Activated CD4-positive, CD25-positive, alpha-beta regulatory T cell (primary cell): Measurements from ENCODE around the gene SPATA25.
A peak's percentile ranks its signal among the peaks of the same experiment; 100 is the strongest.
"Not testable (repeated sequence)": the region's sequence is repeated elsewhere in the genome, so short reads cannot be mapped to it uniquely, and the experiment has no call there.

Source experiments
- DNase-seq, 4 experiments: peaks; one replicate each; lab custom pipeline; 2025; lab: John Stamatoyannopoulos, UW

The SPATA25 gene

GRCh38 chr20:45892828-45893500 is 5.5 kb upstream of the SPATA25 start:
- no peak for DNase-seq

GRCh38 chr20:45892049-45892825 is 4.8 kb upstream of the SPATA25 start:
- no peak for DNase-seq

DNA sequence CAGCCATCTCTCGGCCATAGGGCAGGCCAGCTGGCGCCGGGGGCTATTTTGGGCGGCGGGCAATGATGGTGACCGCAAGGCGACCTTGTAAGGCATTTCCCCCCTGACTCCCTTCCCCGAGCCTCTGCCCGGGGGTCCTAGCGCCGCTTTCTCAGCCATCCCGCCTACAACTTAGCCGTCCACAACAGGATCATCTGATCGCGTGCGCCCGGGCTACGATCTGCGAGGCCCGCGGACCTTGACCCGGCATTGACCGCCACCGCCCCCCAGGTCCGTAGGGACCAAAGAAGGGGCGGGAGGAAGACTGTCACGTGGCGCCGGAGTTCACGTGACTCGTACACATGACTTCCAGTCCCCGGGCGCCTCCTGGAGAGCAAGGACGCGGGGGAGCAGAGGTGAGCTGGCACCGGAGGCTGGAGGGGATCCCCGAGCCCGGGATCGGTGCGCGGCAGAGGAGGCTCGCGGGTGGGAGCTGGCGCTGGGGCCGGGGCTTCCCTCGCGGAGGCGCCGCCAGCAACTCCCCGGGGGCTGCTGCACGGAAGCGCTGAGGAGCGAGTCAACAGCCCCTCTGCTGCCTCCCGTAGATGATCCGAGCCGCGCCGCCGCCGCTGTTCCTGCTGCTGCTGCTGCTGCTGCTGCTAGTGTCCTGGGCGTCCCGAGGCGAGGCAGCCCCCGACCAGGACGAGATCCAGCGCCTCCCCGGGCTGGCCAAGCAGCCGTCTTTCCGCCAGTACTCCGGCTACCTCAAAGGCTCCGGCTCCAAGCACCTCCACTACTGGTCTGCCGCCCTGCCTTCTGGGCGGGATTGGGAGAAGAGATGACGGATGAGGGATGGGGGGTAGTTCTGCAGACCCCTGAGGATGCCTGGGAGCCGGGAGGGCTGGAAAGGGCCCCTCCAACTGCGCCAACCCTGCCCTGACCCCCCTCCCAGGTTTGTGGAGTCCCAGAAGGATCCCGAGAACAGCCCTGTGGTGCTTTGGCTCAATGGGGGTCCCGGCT is 3.9 kb upstream of the SPATA25 start, which contains the start of the genes CTSA and NEURL2:
Gene CTSA (plus strand): TSS at position 351 of the 999 bp plus-strand sequence. CDS start 234 bp downstream, at position 585.
Gene NEURL2 (minus strand): TSS at position 224 of the 999 bp plus-strand sequence. CDS start 217 bp downstream, at position 7.
- DNase-seq: peak; percentile 63 to 74 (median 70)

- DNase-seq: peak in 3 of 4 experiments; percentile 14 to 18 (median 15)
Observed at GRCh38 chr20:45890077-45890984, 2.9 kb upstream of the SPATA25 start.

- no peak for DNase-seq
Observed at GRCh38 chr20:45888681-45889080, 1.3 kb upstream of the SPATA25 start.

DNA sequence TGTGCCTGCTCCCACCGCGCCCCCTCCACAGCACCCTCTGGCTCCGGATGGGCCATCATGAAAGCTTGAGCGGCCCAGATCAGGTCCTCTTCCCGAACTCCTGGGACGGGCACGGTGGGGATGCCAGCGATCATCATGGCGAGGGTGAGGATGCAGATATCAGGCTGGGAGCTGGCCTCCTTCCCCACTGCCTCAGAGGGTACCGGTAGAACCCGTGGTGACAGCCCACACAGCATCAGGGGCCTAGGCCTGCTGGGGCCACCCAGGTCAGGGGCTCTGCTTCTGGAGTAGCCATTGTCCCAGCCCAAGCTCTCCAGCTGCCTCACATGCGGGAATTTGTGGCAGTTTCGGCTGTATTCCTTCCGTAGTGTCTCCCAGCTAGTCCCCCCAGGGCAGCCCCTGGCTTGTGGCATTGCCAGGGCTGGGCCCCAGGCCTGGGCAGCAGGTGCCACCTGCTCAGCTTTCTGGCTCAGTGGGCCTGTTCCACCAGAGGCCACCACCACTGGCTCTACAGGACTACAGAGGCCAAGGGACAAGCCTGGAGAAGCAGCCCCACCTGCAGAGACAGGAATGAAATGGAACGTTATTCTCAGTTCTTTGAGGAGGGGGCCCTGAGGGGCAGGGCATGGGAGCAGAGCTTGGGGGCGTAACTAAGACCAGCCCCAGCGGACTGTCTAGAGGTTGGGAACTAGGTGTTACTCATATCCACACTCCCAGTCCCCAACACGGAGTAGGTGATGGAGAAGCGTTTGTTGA is 654 bp downstream of the SPATA25 start:
- DNase-seq: no peak

DNA sequence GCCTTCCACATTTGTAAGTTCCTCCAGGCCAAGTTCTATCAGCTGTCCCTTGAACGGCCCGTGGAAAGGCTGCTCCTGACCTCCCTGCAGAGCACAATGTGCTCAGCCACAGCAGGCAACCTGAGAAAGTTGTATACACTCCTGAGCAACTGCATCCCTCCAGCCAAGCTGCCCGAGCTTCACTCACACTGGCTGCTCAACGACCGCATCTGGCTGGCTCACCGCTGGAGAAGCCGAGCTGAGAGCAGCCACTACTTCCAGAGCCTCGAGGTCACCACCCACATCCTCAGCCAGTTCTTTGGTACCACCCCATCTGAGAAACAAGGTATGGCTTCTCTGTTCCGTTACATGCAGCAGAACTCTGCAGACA is 4.3 kb downstream of the SPATA25 start:
- no peak for DNase-seq

DNA sequence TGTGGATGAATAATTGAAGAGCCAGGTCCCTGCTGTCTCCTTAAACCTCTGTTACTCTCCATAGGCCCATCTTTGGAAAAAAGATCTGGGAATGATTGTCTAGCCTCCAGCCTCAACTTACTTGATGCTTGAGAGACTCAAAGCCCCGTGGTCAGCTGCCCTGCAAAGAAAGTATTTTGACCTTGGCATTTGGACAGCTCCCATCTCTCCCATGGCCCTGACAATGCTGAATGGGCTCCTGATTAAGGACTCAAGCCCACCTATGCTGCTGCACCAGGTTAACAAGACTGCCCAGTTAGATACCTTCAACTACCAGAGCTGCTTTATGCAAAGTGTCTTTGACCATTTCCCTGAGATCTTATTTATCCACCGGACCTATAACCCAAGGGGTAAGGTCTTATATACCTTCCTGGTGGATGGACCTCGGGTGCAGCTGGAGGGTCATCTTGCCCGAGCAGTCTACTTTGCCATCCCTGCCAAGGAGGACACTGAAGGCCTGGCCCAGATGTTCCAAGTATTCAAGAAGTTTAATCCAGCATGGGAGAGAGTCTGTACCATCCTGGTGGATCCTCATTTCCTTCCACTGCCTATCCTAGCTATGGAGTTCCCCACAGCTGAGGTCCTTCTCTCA is 4.8 kb downstream of the SPATA25 start:
- no peak for DNase-seq

GRCh38 chr20:45880988-45881788 is 6.2 kb downstream of the SPATA25 start, which contains the start of gene ZSWIM1:
TSS of gene ZSWIM1 (plus strand) at chr20:45881227. CDS start at chr20:45882593, 1,366 bp downstream.
- DNase-seq: peak; percentile 93 to 98 (median 95)

DNA sequence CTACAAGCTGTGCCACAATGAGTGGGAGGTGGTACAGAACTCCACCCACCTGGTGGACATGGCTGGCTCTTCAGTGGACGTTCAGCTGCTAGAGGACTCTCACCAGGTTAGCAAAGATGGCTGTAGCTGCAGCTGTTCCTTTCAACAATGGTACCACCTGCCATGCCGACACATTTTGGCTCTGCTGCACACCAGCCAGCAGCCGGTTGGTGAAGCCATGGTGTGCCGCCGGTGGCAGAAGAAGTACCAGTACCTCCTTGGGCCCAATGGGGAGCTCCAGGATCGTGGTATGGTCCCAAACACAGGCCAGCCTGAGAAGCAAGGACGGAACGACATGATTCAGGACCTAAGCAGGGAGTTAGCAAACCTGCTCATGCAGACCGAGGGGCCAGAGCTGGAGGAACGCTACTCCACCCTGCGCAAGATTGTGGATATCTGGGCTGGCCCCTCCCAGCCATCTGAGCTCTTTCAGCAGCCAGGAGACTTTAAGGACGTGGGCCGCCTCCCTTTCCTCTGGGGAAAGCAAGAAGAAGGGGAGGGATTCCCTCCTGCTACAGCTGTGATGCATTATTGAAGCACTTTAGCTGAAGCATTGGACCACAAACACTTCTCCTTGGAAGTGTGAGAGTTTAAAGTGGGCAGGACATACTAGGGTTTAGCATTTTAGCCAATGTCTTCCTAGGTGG is 9.2 kb downstream of the SPATA25 start:
- DNase-seq: no peak

DNA sequence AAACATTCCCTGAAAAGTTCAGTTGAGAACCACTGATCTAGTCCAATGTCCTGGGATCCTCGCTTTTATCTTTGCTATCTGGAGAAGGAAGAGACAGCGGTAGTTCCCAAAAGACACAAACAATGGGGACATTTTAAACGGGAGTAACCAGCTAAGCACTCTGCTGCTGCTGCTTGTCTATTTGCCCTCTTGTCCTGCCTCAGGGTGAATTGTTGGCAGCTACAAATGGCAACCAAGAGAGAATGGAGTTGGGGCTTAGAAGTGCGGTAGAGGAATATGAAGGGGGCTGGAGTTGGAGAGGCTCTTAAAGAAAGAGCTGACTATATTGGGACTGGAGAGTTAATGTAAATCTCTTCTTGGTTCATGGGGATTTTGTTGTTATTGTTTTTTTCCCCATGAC is 12.8 kb downstream of the SPATA25 start:
- no peak for DNase-seq

DNA sequence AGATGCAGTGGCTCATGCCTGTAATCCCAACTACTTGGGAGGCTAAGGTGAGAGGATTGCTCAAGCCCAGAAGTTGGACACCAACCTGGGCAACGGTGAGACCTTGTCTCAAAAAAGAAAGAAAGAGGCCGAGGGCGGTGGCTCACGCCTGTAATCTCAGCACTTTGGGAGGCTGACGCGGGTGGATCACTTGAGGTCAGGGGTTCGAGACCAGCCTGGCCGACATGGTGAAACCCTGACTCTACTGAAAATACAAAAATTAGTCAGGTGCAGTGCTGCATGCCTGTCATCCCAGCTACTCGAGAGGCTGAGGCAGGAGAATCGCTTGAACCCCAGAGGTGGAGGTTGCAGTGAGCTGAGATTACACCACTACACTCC is 13.3 kb downstream of the SPATA25 start:
- DNase-seq: not testable (repeated sequence)

DNA sequence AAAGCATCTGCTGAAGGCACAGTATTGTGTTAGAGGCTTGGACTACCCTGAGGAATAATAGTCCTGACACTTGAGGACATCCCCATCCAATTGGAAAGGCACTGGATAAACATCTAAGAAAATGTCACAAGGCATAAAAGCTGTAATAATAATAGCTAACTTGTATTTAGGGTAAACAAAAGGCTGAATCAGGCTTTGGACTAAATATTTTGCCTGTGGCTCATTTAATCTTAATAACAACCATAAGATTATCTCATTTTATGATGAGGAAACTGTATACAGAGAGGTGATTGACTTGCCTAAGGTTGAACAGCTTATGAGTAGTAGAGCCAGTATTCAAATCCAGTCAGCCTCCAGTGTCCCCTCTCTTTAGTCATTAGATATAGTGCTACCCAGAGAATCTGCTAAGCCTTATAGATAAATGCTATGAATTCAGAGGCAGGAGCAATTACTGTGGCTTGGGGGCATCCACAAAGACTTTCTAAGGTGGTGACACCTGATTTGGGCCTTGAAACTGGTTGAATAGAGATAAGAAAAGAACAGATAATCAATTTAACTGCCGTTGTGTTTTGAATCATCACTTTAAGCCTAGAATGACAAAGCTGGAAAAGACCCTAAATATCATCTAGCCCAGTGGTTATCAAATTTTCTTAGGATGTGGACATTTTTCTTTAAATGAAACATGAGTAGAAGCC is 13.9 kb downstream of the SPATA25 start:
- no peak for DNase-seq

GRCh38 chr20:45872626-45873025 is 14.8 kb downstream of the SPATA25 start:
- no peak for DNase-seq

GRCh38 chr20:45867819-45868176 is 19.6 kb downstream of the SPATA25 start:
- no peak for DNase-seq

DNA sequence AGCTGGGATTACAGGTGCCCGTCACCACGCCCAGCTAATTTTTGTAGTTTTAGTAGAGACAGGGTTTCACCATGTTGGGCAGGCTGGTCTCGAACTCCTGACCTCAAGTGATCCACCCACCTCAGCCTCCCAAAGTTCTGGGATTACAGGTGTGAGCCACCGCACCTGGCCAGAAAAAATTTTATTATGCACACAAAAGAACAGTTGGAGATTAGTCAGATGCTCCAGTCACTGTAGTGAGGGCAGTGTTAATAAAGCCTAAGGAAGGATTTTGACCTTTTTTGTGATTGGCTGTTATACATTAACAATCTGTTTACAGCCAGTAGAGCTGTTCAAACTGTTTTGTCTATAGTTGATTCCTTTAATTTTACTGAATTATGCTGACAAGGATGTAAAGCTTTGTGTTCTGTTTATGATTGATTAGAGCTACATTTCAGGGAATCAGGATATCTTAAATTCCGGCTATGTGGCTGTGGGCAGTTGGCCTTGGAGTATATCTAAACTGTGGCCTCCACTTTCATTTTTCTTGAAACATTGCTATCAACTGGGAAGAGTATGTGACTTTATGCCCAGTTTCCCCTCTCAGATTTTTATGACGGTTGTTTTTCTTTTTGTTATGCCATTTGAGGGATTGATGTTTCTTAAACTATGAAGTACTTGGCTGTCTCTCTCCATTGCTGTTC is 20.1 kb downstream of the SPATA25 start:
- DNase-seq: no peak

- no peak for DNase-seq
Observed at GRCh38 chr20:45866454-45866853, 21.0 kb downstream of the SPATA25 start.
